Activated T-helper 1 cell treated with anti-CD3 and anti-CD28 coated beads, Interleukin-12 subunit alpha, Interleukin-12 subunit beta, Interleukin-2, Interleukin-4 antibody, amounts not matched to agents 30 ng/mL and 10 ng/mL and 1 ng/mL, durations not matched to agents 14 hours and 24 hours and 36 hours (primary cell): ENCODE measurements around the gene RPH3AL. TPM values are rescaled to one million over a fixed set of nuclear protein-coding genes. Genes with fewer than 3 reads are reported as not detected.
"Not testable (repeated sequence)": the region's sequence is repeated elsewhere in the genome, so short reads cannot be mapped to it uniquely, and the experiment has no call there.

Source experiments
- DNase-seq: peaks from one replicate; pipeline ENCODE4 v3.0.0; 2021; ENCODE audit warnings: low spot score
- H3K27ac Mint-ChIP-seq: one replicate; pipeline ENCODE4 v1.8.0; 2021; ENCODE audit warnings: mild to moderate bottlenecking, mixed read lengths
- H3K27me3 Mint-ChIP-seq: one replicate; pipeline ENCODE4 v1.8.0; 2022; ENCODE audit warnings: mild to moderate bottlenecking, moderate library complexity, mixed read lengths; ENCODE audit not compliant: insufficient read depth
- H3K36me3 Mint-ChIP-seq: one replicate; pipeline ENCODE4 v1.8.0; 2021; ENCODE audit warnings: low read depth, mixed read lengths
- H3K4me1 Mint-ChIP-seq: one replicate; pipeline ENCODE4 v1.8.0; 2021; ENCODE audit warnings: low read depth, mixed read lengths
- H3K4me3 Mint-ChIP-seq: one replicate; pipeline ENCODE4 v1.8.0; 2021; ENCODE audit warnings: mild to moderate bottlenecking, moderate library complexity, mixed read lengths
- H3K9me3 Mint-ChIP-seq: one replicate; pipeline ENCODE4 v1.8.0; 2021; ENCODE audit warnings: mixed read lengths
- intact Hi-C: fragments of 100-400 bp; cut with micrococcal nuclease; formaldehyde crosslinking; loops from one replicate; pipeline ENCODE4 v1.15.1; 2024
- total RNA-seq: library from RNA; stranded (reverse); gene quantifications from 2 replicates; pipeline ENCODE4 v1.2.3, GENCODE V29; 2022

RPH3AL gene
- total RNA-seq, 1 donor from 2014 or later: 2.3 TPM

DNA sequence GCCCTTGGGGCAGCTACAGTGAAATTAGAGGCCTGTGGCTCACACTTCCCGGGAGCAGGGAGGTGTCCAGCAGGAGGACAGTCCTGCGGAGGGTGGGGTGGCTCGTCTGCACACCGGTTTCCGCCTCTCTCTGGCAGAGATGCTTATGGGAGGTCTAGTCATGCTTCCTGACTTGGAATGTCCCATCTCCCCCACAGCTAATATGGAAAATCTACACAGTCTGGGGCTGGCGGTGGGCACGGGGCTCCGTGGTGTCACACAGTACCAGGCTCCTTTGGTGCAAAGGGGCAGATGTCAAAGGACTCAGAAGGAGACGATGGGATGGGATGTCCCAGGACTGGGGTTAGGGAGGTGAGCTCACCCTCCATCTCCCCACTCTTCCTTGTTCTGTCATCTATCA, 127.1 kb downstream of the RPH3AL start:
- Mint-ChIP-seq H3K9me3 (no peaks in the 10 kb centered on the region), H3K36me3 (no peaks in the 10 kb centered on the region), H3K4me1 (no peaks in the 10 kb centered on the region), H3K27ac (no peak overlapping the region), H3K27me3 (no peaks in the 10 kb centered on the region), H3K4me3 (no peak overlapping the region)
- no peak for DNase-seq
- intact Hi-C loops: no loop called here

DNA sequence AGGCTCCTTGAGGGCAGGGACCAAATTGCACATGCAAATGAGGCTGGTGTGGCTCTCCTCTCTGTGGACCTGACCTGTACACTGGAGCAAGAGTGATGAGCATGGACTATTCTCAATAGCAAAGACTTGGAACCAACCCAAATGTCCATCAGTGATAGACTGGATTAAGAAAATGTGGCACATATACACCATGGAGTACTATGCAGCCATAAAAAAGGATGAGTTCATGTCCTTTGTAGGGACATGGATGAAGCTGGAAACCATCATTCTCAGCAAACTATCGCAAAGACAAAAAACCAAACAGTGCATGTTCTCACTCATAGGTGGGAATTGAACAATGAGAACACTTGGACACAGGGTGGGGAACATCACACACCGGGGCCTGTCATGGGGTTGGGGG, 128.0 kb downstream of the RPH3AL start:
- intact Hi-C loops, H3K36me3 Mint-ChIP-seq, H3K27me3 Mint-ChIP-seq, DNase-seq, H3K9me3 Mint-ChIP-seq, H3K4me3 Mint-ChIP-seq, H3K27ac Mint-ChIP-seq, H3K4me1 Mint-ChIP-seq: not testable (repeated sequence)

DNA sequence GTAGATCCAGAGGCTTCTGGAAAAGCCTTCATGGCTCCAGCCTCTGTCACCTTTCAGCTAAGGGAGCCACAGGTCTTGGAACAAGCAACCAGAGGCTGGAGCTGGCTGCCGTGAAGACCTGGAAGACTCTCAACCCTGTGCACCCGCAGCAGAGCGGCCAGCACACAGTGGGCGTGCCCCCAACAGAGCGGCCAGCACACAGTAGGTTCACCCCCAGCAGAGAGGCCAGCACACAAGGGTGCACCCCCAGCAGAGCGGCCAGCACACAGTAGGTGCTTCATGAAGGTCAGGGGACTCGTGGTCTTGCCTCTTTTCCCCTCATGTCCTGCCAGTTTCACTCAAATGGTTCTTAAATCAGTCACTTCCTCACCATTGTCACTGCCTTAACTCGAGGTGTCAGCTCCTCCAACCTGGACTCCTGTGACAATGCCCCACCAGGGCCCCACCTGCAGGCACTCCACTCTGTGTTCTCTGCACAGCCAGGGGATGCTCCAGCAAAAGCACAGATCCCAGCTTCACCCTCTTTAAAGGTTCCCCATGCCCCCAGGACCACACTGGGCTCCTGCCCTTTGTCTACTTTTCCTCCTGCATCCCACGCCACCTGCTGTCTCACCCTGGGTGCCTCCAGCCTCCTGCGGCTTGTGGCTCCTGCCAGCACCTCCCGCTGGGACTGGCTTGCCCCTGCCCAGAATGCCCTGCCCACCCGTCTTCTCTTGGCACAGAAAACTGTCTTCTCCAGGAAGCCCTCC, 128.7 kb downstream of the RPH3AL start:
- no peaks in the 10 kb centered on the region for H3K9me3 Mint-ChIP-seq
- no peaks in the 10 kb centered on the region for H3K4me1 Mint-ChIP-seq
- no peak overlapping the region for H3K4me3 Mint-ChIP-seq
- H3K27ac Mint-ChIP-seq: no peak overlapping the region
- H3K36me3 Mint-ChIP-seq: no peaks in the 10 kb centered on the region
- no peaks in the 10 kb centered on the region for H3K27me3 Mint-ChIP-seq
- intact Hi-C loops: no loop called here
- no peak for DNase-seq

DNA sequence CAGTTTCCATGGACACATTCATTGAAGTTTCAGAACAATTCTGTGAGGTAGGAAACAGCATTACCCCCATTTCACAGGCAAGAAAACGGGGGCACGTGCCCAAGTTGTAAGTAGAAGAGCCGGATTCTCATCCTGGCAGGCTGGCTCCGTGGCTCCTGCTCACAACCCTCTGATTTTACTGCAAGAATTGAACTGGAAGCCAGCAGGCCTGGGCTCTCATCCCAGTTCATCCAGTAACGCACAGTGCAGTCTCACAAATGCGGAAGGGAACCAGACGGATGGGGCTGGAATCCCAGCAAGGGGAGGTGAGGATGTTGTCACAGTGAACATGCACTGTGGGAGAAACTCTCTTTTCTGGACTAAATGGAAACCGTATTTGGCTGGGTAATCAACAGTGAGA, 130.4 kb downstream of the RPH3AL start:
- no peak for DNase-seq
- Mint-ChIP-seq H3K36me3 (no peaks in the 10 kb centered on the region), H3K27me3 (no peaks in the 10 kb centered on the region), H3K4me3 (no peak overlapping the region), H3K27ac (no peak overlapping the region), H3K4me1 (no peaks in the 10 kb centered on the region), H3K9me3 (no peaks in the 10 kb centered on the region)
- intact Hi-C loops: no loop called here

DNA sequence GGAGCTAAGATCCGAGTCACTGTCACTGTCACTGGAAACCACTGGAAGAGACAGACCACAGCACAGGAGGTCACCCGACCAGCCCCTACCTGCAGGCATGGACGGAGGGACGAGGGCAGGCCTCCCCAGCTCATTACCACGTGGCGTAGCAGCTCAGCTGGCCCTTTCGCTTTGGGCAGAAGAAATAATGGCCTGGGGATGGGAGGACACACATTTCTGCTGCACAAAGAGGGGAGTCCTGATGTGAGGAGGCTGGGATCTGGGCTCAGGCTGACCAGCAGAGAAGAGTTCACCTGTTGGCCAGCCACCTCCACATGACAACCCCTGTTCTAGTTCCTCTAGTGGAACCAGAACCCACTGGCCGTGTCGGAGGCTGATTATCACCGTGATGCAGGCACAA, 132.9 kb downstream of the RPH3AL start:
- H3K9me3 Mint-ChIP-seq: no peaks in the 10 kb centered on the region
- H3K4me1 Mint-ChIP-seq: no peaks in the 10 kb centered on the region
- H3K27me3 Mint-ChIP-seq: no peaks in the 10 kb centered on the region
- no peak overlapping the region for H3K27ac Mint-ChIP-seq
- H3K36me3 Mint-ChIP-seq: no peaks in the 10 kb centered on the region
- intact Hi-C loops: no loop called here
- no peak for DNase-seq
- no peak overlapping the region for H3K4me3 Mint-ChIP-seq

DNA sequence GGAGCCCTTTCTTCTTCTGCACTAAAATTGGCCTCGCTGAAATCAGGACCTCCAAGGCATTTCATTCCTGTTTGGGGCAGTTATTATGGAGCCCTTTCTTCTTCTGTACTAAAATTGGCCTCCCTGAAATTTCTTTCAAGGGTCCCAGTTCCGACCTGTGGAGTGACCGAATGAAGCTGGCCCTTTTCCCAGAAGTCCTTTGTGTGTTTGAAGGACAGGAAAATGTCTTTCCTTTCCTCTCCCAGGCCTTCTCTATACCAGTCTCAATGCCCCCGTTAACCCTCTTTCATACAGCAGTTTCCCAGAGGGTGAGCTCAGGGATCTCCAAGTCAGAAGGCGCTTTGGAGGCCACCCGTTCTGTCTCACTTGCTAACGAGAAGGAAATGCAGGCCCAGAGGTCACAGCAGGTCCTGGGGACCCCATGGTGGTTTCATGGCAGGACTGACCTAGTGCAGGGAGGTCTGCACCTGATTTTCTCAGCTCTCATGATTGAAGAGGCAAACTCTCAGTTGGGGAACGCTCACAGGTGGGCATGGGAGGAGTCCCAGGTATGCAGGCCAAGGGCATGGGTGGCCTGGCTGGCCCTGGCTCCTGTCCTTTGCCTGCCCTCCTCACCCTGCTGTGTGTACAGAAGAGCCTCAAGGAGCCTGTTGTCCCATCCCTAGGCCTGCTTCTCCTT, 134.0 kb downstream of the RPH3AL start:
- H3K4me1 Mint-ChIP-seq: no peaks in the 10 kb centered on the region
- H3K9me3 Mint-ChIP-seq: no peaks in the 10 kb centered on the region
- H3K27me3 Mint-ChIP-seq: no peaks in the 10 kb centered on the region
- DNase-seq: no peak
- H3K27ac Mint-ChIP-seq: no peak overlapping the region
- H3K4me3 Mint-ChIP-seq: no peak overlapping the region
- intact Hi-C loops: no loop called here
- H3K36me3 Mint-ChIP-seq: no peaks in the 10 kb centered on the region

GRCh38 chr17:216625-217024, 136.0 kb downstream of the RPH3AL start:
- no peak for DNase-seq
- intact Hi-C loops: no loop called here
- no peak overlapping the region for H3K4me3 Mint-ChIP-seq
- no peaks in the 10 kb centered on the region for H3K36me3 Mint-ChIP-seq
- H3K9me3 Mint-ChIP-seq: no peaks in the 10 kb centered on the region
- no peaks in the 10 kb centered on the region for H3K4me1 Mint-ChIP-seq
- no peak overlapping the region for H3K27ac Mint-ChIP-seq
- no peaks in the 10 kb centered on the region for H3K27me3 Mint-ChIP-seq

DNA sequence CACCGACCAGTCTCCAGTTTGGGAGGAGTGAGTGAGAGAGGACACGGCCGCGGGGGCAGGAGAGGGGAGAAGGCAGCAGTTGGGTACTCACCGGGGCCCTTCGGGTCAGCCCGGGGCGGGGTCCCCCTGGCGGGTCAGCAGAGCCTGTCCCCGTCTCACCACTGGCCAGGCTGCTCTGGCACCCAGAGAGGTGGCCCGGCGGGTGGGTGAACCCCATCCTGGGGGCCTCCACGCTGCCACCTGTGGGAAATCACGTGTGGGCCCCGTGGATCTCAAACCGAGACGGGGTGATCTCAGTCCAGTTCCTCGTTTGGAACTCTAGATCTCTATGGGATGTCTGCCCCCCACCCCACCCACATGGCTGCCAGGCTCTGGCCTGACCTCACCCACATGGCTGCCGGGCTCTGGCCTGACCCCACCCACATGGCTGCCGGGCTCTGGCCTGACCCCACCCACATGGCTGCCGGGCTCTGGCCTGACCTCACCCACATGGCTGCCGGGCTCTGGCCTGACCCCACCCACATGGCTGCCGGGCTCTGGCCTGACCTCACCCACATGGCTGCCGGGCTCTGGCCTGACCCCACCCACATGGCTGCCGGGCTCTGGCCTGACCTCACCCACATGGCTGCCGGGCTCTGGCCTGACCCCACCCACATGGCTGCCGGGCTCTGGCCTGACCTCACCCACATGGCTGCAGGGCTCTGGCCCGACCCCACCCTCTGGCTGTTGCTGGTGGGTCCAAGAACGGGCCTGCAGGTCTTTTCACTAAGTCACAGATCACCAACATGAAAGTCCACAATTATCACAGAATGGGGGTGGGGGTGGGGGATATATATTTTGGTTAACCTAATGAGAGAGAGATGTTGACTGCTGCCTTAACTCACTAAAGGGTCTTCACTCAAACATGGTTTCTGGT, 136.8 kb downstream of the RPH3AL start:
- H3K27ac Mint-ChIP-seq, H3K9me3 Mint-ChIP-seq, intact Hi-C loops, DNase-seq, H3K27me3 Mint-ChIP-seq, H3K4me1 Mint-ChIP-seq, H3K36me3 Mint-ChIP-seq, H3K4me3 Mint-ChIP-seq: not testable (repeated sequence)

DNA sequence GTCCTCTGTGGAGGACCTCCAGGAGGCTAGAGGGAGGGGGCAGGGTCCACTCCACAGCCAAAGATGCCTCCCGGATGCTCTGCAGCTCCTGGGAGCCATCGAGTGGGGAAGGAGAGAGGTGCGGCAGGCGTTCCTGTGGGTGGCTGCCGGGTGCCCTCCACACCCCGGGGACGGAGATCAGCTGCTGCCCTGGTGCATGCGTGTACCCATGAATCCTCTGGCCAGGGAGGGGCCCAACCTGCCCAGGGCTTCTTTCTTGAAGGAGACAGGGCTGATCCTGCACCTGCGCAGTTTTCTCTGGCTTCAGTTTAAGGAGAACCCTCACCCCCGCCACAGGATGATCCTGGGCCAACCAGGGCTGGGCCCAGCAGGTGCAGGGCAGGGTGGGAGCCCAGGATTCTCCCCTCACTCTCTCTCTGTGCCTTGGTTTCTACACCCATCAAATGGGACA, 137.7 kb downstream of the RPH3AL start:
- H3K9me3 Mint-ChIP-seq: no peaks in the 10 kb centered on the region
- no peaks in the 10 kb centered on the region for H3K4me1 Mint-ChIP-seq
- no peak for DNase-seq
- H3K4me3 Mint-ChIP-seq: no peak overlapping the region
- intact Hi-C loops: no loop called here
- H3K36me3 Mint-ChIP-seq: no peaks in the 10 kb centered on the region
- H3K27ac Mint-ChIP-seq: no peak overlapping the region
- H3K27me3 Mint-ChIP-seq: peaks cover 2% of the 10 kb centered on the region

- no peak for DNase-seq
- Mint-ChIP-seq H3K27me3 (peaks cover 6% of the 10 kb centered on the region), H3K36me3 (no peaks in the 10 kb centered on the region), H3K27ac (no peak overlapping the region), H3K4me1 (no peaks in the 10 kb centered on the region), H3K9me3 (no peaks in the 10 kb centered on the region), H3K4me3 (no peak overlapping the region)
- intact Hi-C loops: no loop called here
Observed at GRCh38 chr17:213286-214105, 139.1 kb downstream of the RPH3AL start.

GRCh38 chr17:210402-210801, 142.2 kb downstream of the RPH3AL start:
- H3K4me3 Mint-ChIP-seq: no peak overlapping the region
- no peaks in the 10 kb centered on the region for H3K36me3 Mint-ChIP-seq
- no peaks in the 10 kb centered on the region for H3K9me3 Mint-ChIP-seq
- peaks cover 11% of the 10 kb centered on the region for H3K27me3 Mint-ChIP-seq
- DNase-seq: no peak
- H3K27ac Mint-ChIP-seq: no peak overlapping the region
- intact Hi-C loops: no loop called here
- H3K4me1 Mint-ChIP-seq: no peaks in the 10 kb centered on the region

- intact Hi-C loops: no loop called here
- Mint-ChIP-seq H3K4me1 (no peaks in the 10 kb centered on the region), H3K36me3 (no peaks in the 10 kb centered on the region), H3K27me3 (peaks cover 13% of the 10 kb centered on the region), H3K9me3 (no peaks in the 10 kb centered on the region), H3K4me3 (no peak overlapping the region), H3K27ac (no peak overlapping the region)
- no peak for DNase-seq
Observed at GRCh38 chr17:208429-208828, 144.2 kb downstream of the RPH3AL start.
